Smooth muscle cell (in vitro differentiated cells): Measurements from ENCODE around the gene DRD2. TPM values are rescaled to one million over a fixed set of nuclear protein-coding genes. Genes with fewer than 3 reads are reported as not detected.

Experiments used
- DNase-seq: peaks from one replicate; lab custom pipeline; 2025; ENCODE audit not compliant: unreplicated experiment; lab: John Stamatoyannopoulos, UW
- H2AFZ ChIP-seq: fragments of 200-600 bp; sonication (generic); 2 replicates; pipeline ENCODE4 v1.6.0; 2016; ENCODE audit warnings: antibody characterized with exemption, low read depth, mild to moderate bottlenecking
- H3F3A ChIP-seq: fragments of 200-600 bp; sonication (generic); 2 replicates; pipeline ENCODE4 v1.6.0; 2017; ENCODE audit warnings: antibody characterized with exemption, low read depth
- H3K27ac ChIP-seq: fragments of 200-600 bp; sonication (generic); 2 replicates; pipeline ENCODE4 v1.5.1; 2016; ENCODE audit warnings: low read depth, mild to moderate bottlenecking
- H3K27me3 ChIP-seq: fragments of 200-600 bp; sonication (generic); 2 replicates; pipeline ENCODE4 v1.6.1; 2016; ENCODE audit warnings: low read depth, mild to moderate bottlenecking
- H3K36me3 ChIP-seq: fragments of 200-600 bp; sonication (generic); 2 replicates; pipeline ENCODE4 v1.5.1; 2016; ENCODE audit warnings: low read depth
- H3K4me1 ChIP-seq: fragments of 200-600 bp; sonication (generic); 2 replicates; pipeline ENCODE4 v1.5.1; 2016; ENCODE audit warnings: low read depth
- H3K4me2 ChIP-seq: fragments of 200-600 bp; sonication (generic); 2 replicates; pipeline ENCODE4 v1.6.0; 2016; ENCODE audit warnings: mild to moderate bottlenecking
- H3K4me3 ChIP-seq: fragments of 200-600 bp; sonication (generic); 2 replicates; pipeline ENCODE4 v1.5.1; 2016; ENCODE audit warnings: mild to moderate bottlenecking
- H3K79me2 ChIP-seq: fragments of 200-600 bp; sonication (generic); 2 replicates; pipeline ENCODE4 v1.6.0; 2016; ENCODE audit warnings: low read depth, mild to moderate bottlenecking
- H3K9ac ChIP-seq: fragments of 200-600 bp; sonication (generic); 2 replicates; pipeline ENCODE4 v1.6.0; 2016; ENCODE audit warnings: low read depth
- H3K9me3 ChIP-seq: fragments of 200-600 bp; sonication (generic); replicated peaks from 2 replicates; pipeline ENCODE4 v1.5.1; 2016; ENCODE audit warnings: low read depth
- H4K20me1 ChIP-seq: fragments of 200-600 bp; sonication (generic); 2 replicates; pipeline ENCODE4 v1.6.0; 2016; ENCODE audit warnings: low read depth
- CTCF ChIP-seq: fragments of 200-600 bp; sonication (generic); IDR thresholded peaks from 2 replicates; pipeline ENCODE4 v1.5.1; 2017; ENCODE audit warnings: borderline replicate concordance, mild to moderate bottlenecking, antibody characterized with exemption; ENCODE audit not compliant: insufficient read depth, poor library complexity, severe bottlenecking
- WGBS: methylation state at CpG from one replicate; pipeline ENCODE4 v1.1.7; 2016; ENCODE audit warnings: low lambda C conversion rate; 5-methylcytosine and 5-hydroxymethylcytosine counted together
- polyA plus RNA-seq: library from polyadenylated mRNA; unstranded; fragments of >200 nt; fragmentation: Nextera tagmentation; extraction: Ambion mirVana; gene quantifications from 2 replicates; pipeline ENCODE4 v1.2.1, GENCODE V29; 2016
- total RNA-seq: library from RNA; depleted of rRNA; stranded (reverse); fragments of >200 nt; gene quantifications from 2 replicates; pipeline ENCODE4 v1.2.3, GENCODE V29; 2014

The DRD2 gene
- total and polyA plus RNA-seq, 2 experiments from 2014 or later: 0.57 to 0.72 TPM

GRCh38 chr11:113435190-113435968 is 39.8 kb downstream of the DRD2 start:
- Histone ChIP-seq H3K9ac (no peak overlapping the region), H2AFZ (no peak overlapping the region), H3K4me3 (no peak overlapping the region), H3K79me2 (no peaks in the 10 kb centered on the region), H3K4me1 (no peaks in the 10 kb centered on the region), H4K20me1 (no peaks in the 10 kb centered on the region), H3K4me2 (no peak overlapping the region), H3K9me3 (no peaks in the 10 kb centered on the region), H3K27me3 (no peaks in the 10 kb centered on the region), H3K27ac (no peak overlapping the region), H3K36me3 (no peaks in the 10 kb centered on the region), H3F3A (no peaks in the 10 kb centered on the region)
- DNase-seq: no peak
- WGBS: 78% methylated on average over 8 of the region's 8 CpGs
- no peak for TF ChIP-seq CTCF

GRCh38 chr11:113431746-113432145 is 43.5 kb downstream of the DRD2 start:
- Histone ChIP-seq H3K36me3 (no peaks in the 10 kb centered on the region), H3K9me3 (no peaks in the 10 kb centered on the region), H3K27me3 (no peaks in the 10 kb centered on the region), H2AFZ (no peak overlapping the region), H3K4me1 (no peaks in the 10 kb centered on the region), H3K4me2 (no peak overlapping the region), H3F3A (no peaks in the 10 kb centered on the region), H3K9ac (no peak overlapping the region), H3K4me3 (no peak overlapping the region), H3K27ac (no peak overlapping the region), H4K20me1 (no peaks in the 10 kb centered on the region), H3K79me2 (no peaks in the 10 kb centered on the region)
- no peak for DNase-seq
- TF ChIP-seq CTCF: no peak
- WGBS: 90% methylated on average over 4 of the region's 4 CpGs

- Histone ChIP-seq H3F3A (no peaks in the 10 kb centered on the region), H3K4me3 (no peak overlapping the region), H3K4me1 (no peaks in the 10 kb centered on the region), H3K79me2 (no peaks in the 10 kb centered on the region), H3K36me3 (no peaks in the 10 kb centered on the region), H3K27ac (no peak overlapping the region), H3K4me2 (no peak overlapping the region), H4K20me1 (no peaks in the 10 kb centered on the region), H3K9ac (no peak overlapping the region), H3K9me3 (no peaks in the 10 kb centered on the region), H2AFZ (no peak overlapping the region), H3K27me3 (peaks cover 6% of the 10 kb centered on the region)
- DNase-seq: no peak
- TF ChIP-seq CTCF: no peak
- 86% methylated on average over 6 of the region's 6 CpGs for WGBS
Measured at GRCh38 chr11:113426686-113427085, 48.5 kb downstream of the DRD2 start.

- H3K9me3 ChIP-seq: no peaks in the 10 kb centered on the region
- H3K4me3 ChIP-seq: no peak overlapping the region
- no peak for DNase-seq
- no peaks in the 10 kb centered on the region for H3K4me1 ChIP-seq
- no peaks in the 10 kb centered on the region for H4K20me1 ChIP-seq
- H3K27ac ChIP-seq: no peak overlapping the region
- H3F3A ChIP-seq: no peaks in the 10 kb centered on the region
- H2AFZ ChIP-seq: no peak overlapping the region
- 44% methylated on average over 2 of the region's 2 CpGs for WGBS
- TF ChIP-seq CTCF: no peak
- H3K4me2 ChIP-seq: no peak overlapping the region
- H3K36me3 ChIP-seq: no peaks in the 10 kb centered on the region
- peaks cover 6% of the 10 kb centered on the region for H3K27me3 ChIP-seq
- no peaks in the 10 kb centered on the region for H3K79me2 ChIP-seq
- no peak overlapping the region for H3K9ac ChIP-seq
Measured at GRCh38 chr11:113420808-113421207, 54.4 kb downstream of the DRD2 start.
